HEK293 (cell line): Measurements from ENCODE around the gene PDE6B.

Experiments used
- YY1 ChIP-seq: fragments of 450-650 bp; formaldehyde crosslinking; IDR thresholded peaks from 2 replicates; pipeline ENCODE4 v1.5.1; 2018; ENCODE audit warnings: missing biosample characterization, missing genetic modification characterization
- ZNF175 ChIP-seq: fragments of 450-650 bp; formaldehyde crosslinking; IDR thresholded peaks from 2 replicates; pipeline ENCODE4 v1.5.1; 2016; ENCODE audit warnings: missing biosample characterization, missing genetic modification characterization
- ZNF274 ChIP-seq, 2 experiments: fragments of 200-500 bp in 1 of 2; fragments of 450-650 bp in 1 of 2; sonication (Bioruptor generic) in 1 of 2; formaldehyde crosslinking in 1 of 2; IDR thresholded peaks; 2 replicates each; pipeline versions ENCODE4 v1.5.1 to v1.6.1; 2014 to 2016; ENCODE audit warnings: borderline replicate concordance in 1 of 2, inconsistent platforms in 1 of 2, low read length in 1 of 2, missing biosample characterization in 1 of 2, missing genetic modification characterization in 1 of 2
- ZNF335 ChIP-seq: fragments of 450-650 bp; formaldehyde crosslinking; conservative IDR thresholded peaks from 2 replicates; pipeline ENCODE4 v1.5.1; 2016; ENCODE audit warnings: missing biosample characterization, missing genetic modification characterization
- ZNF501 ChIP-seq: fragments of 450-650 bp; formaldehyde crosslinking; IDR thresholded peaks from 2 replicates; pipeline ENCODE4 v1.5.1; 2016; ENCODE audit warnings: missing biosample characterization, missing genetic modification characterization
- TF ChIP-seq, protein P1 (sequence below): fragments of 450-650 bp; formaldehyde crosslinking; IDR thresholded peaks from 2 replicates; pipeline ENCODE4 v1.5.1; 2016; ENCODE audit warnings: missing biosample characterization, missing genetic modification characterization

DNA sequence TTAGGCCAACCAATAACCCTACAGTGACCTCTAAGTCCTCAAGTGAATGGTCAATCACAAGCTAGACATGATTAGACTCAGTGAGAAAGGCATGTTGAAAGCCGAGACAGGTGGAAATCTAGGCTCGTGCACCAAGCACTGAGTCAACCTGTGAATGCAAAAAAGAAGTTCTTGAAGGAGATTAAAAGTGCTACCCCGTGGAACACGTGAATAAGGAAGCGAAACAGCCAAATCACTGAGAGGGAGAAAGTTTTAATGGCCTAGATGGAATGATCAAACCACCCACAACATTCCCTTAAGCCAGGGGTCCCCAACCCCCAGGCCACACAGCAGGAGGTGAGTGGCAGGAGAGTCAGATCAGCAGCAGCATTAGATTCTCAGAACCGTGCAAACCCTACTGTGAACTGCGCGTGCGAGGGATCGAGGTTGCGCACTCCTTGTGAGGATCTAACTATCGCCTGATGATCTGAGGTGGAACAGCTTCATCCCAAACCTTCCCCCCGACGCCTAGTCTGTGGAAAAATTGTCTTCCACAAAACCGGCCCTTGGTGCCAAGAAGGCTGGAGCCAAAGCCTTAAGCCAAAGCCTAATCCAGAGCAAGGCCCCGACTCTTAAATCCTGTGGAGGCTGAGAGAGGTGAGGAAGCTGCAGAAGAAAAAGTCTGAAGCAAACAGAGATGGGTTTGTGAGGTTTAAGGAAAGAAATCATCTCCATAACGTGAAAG lies 19.5 kb upstream of the PDE6B start:
- TF ChIP-seq ZNF175 (tag by site-specific recombination) (no peak), ZNF274 (IDR thresholded peaks at IDR 0.05; ENCODE audit: low read length) (no peak), ZNF274 (tag by site-specific recombination; IDR thresholded peaks at IDR 0.05; ENCODE audit: borderline replicate concordance) (no peak), ZNF501 (no peak), ZNF335 (tag by site-specific recombination) (no peak), YY1 (tag by site-specific recombination) (no peak)
- TF ChIP-seq, protein P1, sequence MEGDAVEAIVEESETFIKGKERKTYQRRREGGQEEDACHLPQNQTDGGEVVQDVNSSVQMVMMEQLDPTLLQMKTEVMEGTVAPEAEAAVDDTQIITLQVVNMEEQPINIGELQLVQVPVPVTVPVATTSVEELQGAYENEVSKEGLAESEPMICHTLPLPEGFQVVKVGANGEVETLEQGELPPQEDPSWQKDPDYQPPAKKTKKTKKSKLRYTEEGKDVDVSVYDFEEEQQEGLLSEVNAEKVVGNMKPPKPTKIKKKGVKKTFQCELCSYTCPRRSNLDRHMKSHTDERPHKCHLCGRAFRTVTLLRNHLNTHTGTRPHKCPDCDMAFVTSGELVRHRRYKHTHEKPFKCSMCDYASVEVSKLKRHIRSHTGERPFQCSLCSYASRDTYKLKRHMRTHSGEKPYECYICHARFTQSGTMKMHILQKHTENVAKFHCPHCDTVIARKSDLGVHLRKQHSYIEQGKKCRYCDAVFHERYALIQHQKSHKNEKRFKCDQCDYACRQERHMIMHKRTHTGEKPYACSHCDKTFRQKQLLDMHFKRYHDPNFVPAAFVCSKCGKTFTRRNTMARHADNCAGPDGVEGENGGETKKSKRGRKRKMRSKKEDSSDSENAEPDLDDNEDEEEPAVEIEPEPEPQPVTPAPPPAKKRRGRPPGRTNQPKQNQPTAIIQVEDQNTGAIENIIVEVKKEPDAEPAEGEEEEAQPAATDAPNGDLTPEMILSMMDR: no peak
